SU-DHL-6 (cell line): ENCODE measurements around the gene HIVEP3.

Source experiments
- CTCF ChIP-seq: fragments of 200-600 bp; sonication (generic); IDR thresholded peaks from one replicate; pipeline ENCODE4 v1.5.1; 2017; ENCODE audit warnings: antibody characterized with exemption, mild to moderate bottlenecking, low read length, moderate library complexity; ENCODE audit not compliant: insufficient read depth, poor library complexity, severe bottlenecking
- EZH2phosphoT487 ChIP-seq: fragments of 200-600 bp; sonication (generic), shearing (Covaris generic); conservative IDR thresholded peaks from 2 replicates; pipeline ENCODE4 v1.6.1; 2018; ENCODE audit warnings: mild to moderate bottlenecking, antibody characterized with exemption, low read length, moderate library complexity, mixed read lengths

DNA sequence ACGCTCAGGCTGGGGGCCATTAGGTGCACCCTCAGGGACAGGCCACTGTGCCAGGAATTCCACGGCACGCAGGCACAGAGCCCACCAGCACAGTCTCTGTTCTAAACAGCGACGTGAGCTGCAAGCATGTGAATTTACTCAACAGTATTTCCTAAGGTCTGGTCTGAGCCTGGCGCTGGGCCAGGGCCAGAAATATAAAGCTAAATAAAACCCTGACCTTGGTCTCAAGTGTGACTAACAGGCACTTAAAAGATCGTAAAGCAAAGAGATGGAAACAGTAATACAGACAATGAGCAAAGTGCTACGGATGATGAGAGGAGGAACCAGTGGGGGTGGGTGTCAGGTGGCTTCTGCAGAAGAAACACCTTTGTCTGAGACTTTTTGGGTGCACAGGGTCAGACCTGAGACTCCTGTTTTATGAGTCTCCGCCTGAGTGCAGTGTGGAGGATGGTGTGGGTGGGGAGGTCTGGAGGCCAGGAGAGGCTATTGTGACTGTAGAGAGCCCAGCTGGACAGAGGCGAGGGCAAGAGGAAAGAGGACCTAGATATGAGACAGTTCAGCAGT lies 380.9 kb downstream of the HIVEP3 start:
- TF ChIP-seq CTCF = no peak
- TF ChIP-seq EZH2phosphoT487 = no peak
